ENCODE measurements around the gene ANKRD62. TPM values are rescaled to one million over a fixed set of nuclear protein-coding genes. Genes with fewer than 3 reads are reported as not detected.
"Not testable (repeated sequence)": the region's sequence is repeated elsewhere in the genome, so short reads cannot be mapped to it uniquely, and the experiment has no call there.

The ANKRD62 gene
- polyA plus RNA-seq, 6 donors from 2014 or later: not detected

- not testable (repeated sequence) for H3K36me3 Mint-ChIP-seq; ATAC-seq (ENCODE audit: low read depth in 2 of 2); H3K9me3 Mint-ChIP-seq; DNase-seq; H3K4me1 Mint-ChIP-seq; H3K27ac Mint-ChIP-seq; H3K4me3 Mint-ChIP-seq
- peaks cover 16 to 23% (median 19%) of the 10 kb centered on the region in 3 donors for H3K27me3 Mint-ChIP-seq
Measured at GRCh38 chr18:12127647-12128046, 34.0 kb downstream of the ANKRD62 start.

GRCh38 chr18:12138831-12139230 is 45.2 kb downstream of the ANKRD62 start:
- not testable (repeated sequence) for H3K36me3 Mint-ChIP-seq; H3K4me3 Mint-ChIP-seq; DNase-seq; H3K27me3 Mint-ChIP-seq; H3K4me1 Mint-ChIP-seq; ATAC-seq (ENCODE audit: low read depth in 2 of 2); H3K27ac Mint-ChIP-seq
- H3K9me3 Mint-ChIP-seq: peaks cover 0 to 14% (median 8%) of the 10 kb centered on the region in 7 donors

- H3K9me3 Mint-ChIP-seq: peaks cover 0 to 10% (median 5%) of the 10 kb centered on the region in 7 donors
- H3K27me3 Mint-ChIP-seq; H3K4me3 Mint-ChIP-seq; ATAC-seq (ENCODE audit: low read depth in 2 of 2); H3K36me3 Mint-ChIP-seq; DNase-seq; H3K27ac Mint-ChIP-seq; H3K4me1 Mint-ChIP-seq: not testable (repeated sequence)
Measured at GRCh38 chr18:12140866-12141265, 47.2 kb downstream of the ANKRD62 start.

- ATAC-seq (ENCODE audit: low read depth in 2 of 2); H3K27me3 Mint-ChIP-seq; H3K36me3 Mint-ChIP-seq; DNase-seq; H3K4me1 Mint-ChIP-seq; H3K4me3 Mint-ChIP-seq; H3K27ac Mint-ChIP-seq; H3K9me3 Mint-ChIP-seq: not testable (repeated sequence)
Measured at GRCh38 chr18:12141778-12142177, 48.1 kb downstream of the ANKRD62 start.

- DNase-seq; H3K27ac Mint-ChIP-seq; H3K4me1 Mint-ChIP-seq; H3K9me3 Mint-ChIP-seq; H3K36me3 Mint-ChIP-seq; H3K4me3 Mint-ChIP-seq; ATAC-seq (ENCODE audit: low read depth in 2 of 2): not testable (repeated sequence)
- peaks cover 5 to 23% (median 10%) of the 10 kb centered on the region in 3 donors for H3K27me3 Mint-ChIP-seq
Measured at GRCh38 chr18:12149431-12149830, 55.8 kb downstream of the ANKRD62 start.

GRCh38 chr18:12154361-12154760 is 60.7 kb downstream of the ANKRD62 start:
- H3K4me1 Mint-ChIP-seq: no peaks in the 10 kb centered on the region
- H3K4me3 Mint-ChIP-seq: no peak overlapping the region
- H3K27me3 Mint-ChIP-seq: peaks cover 5 to 23% (median 10%) of the 10 kb centered on the region in 3 donors
- no peak for DNase-seq
- peaks cover 0 to 3% (median 0%) of the 10 kb centered on the region in 7 donors for H3K9me3 Mint-ChIP-seq
- H3K36me3 Mint-ChIP-seq: no peaks in the 10 kb centered on the region
- no peak overlapping the region for H3K27ac Mint-ChIP-seq
- ATAC-seq (ENCODE audit: low read depth in 2 of 2): no peak

GRCh38 chr18:12155996-12156395 is 62.4 kb downstream of the ANKRD62 start:
- Mint-ChIP-seq H3K9me3 (peaks cover 0 to 3% (median 0%) of the 10 kb centered on the region in 7 donors), H3K4me1 (no peaks in the 10 kb centered on the region), H3K4me3 (no peak overlapping the region), H3K27ac (no peak overlapping the region), H3K27me3 (peaks cover 0 to 10% (median 5%) of the 10 kb centered on the region in 3 donors), H3K36me3 (no peaks in the 10 kb centered on the region)
- DNase-seq (no peak), ATAC-seq (ENCODE audit: low read depth in 2 of 2) (no peak)

- Mint-ChIP-seq H3K27ac (no peak overlapping the region), H3K9me3 (peaks cover 0 to 9% (median 1%) of the 10 kb centered on the region in 7 donors), H3K4me1 (no peaks in the 10 kb centered on the region), H3K4me3 (no peak overlapping the region), H3K27me3 (peaks cover 0 to 14% (median 0%) of the 10 kb centered on the region in 3 donors), H3K36me3 (no peaks in the 10 kb centered on the region)
- no peak for ATAC-seq (ENCODE audit: low read depth in 2 of 2)
- DNase-seq: no peak
Measured at GRCh38 chr18:12159446-12159845, 65.8 kb downstream of the ANKRD62 start.

- no peak overlapping the region for H3K4me3 Mint-ChIP-seq
- H3K36me3 Mint-ChIP-seq: no peaks in the 10 kb centered on the region
- ATAC-seq (ENCODE audit: low read depth in 2 of 2): no peak
- no peak for DNase-seq
- no peaks in the 10 kb centered on the region for H3K4me1 Mint-ChIP-seq
- H3K9me3 Mint-ChIP-seq: peaks cover 6 to 25% (median 16%) of the 10 kb centered on the region in 7 donors
- peaks cover 8 to 14% (median 11%) of the 10 kb centered on the region in 3 donors for H3K27me3 Mint-ChIP-seq
- H3K27ac Mint-ChIP-seq: no peak overlapping the region
Measured at GRCh38 chr18:12162786-12163185, 69.1 kb downstream of the ANKRD62 start.

- ATAC-seq (ENCODE audit: low read depth in 2 of 2) (no peak), DNase-seq (no peak)
- Mint-ChIP-seq H3K36me3 (no peaks in the 10 kb centered on the region), H3K4me1 (no peaks in the 10 kb centered on the region), H3K27ac (no peak overlapping the region), H3K9me3 (peaks cover 10 to 35% (median 22%) of the 10 kb centered on the region in 7 donors), H3K27me3 (peaks cover 12 to 25% (median 22%) of the 10 kb centered on the region in 3 donors), H3K4me3 (no peak overlapping the region)
Measured at GRCh38 chr18:12165038-12165768, 71.6 kb downstream of the ANKRD62 start.

Other genes starting within 250 kb of the ANKRD62 start
- 100 to 1,000 TPM in 3 of 6 donors, 10 to 100 TPM in 3; 93.4 to 119 (median 101) TPM for gene CHMP1B, start 242.4 kb upstream of the ANKRD62 start, polyA plus RNA-seq (ENCODE audit: low read depth in 6 of 6)
- 10 to 100 TPM; 41.2 to 59.4 (median 50.1) TPM for gene MPPE1, start 185.5 kb upstream of the ANKRD62 start, polyA plus RNA-seq (ENCODE audit: low read depth in 6 of 6)
- 10 to 100 TPM in 5 of 6 donors, 1 to 10 TPM in 1; 9.9 to 18.6 (median 13.0) TPM for gene IMPA2, start 112.3 kb upstream of the ANKRD62 start, polyA plus RNA-seq (ENCODE audit: low read depth in 6 of 6)
- gene CIDEA, start 160.5 kb downstream of the ANKRD62 start, polyA plus RNA-seq (ENCODE audit: low read depth in 6 of 6): not detected
- gene TUBB6, start 214.4 kb downstream of the ANKRD62 start, polyA plus RNA-seq (ENCODE audit: low read depth in 6 of 6): 10 to 100 TPM; 28.3 to 56.7 (median 43.6) TPM

Measured in naive B cell (primary cell).